GM12878 (cell line): ENCODE data around the gene PC. TPM values are rescaled to one million over a fixed set of nuclear protein-coding genes. Genes with fewer than 3 reads are reported as not detected.

Experiments
- ATAC-seq: fragments of 200-7000 bp; cut with Tn5 transposase; 3 replicates; pipeline ENCODE4 v1.9.1; 2020; ENCODE audit warnings: mild to moderate bottlenecking, moderate library complexity
- BruUV-seq: library from RNA; stranded (reverse); fragments of 400-500 nt; replicated peaks from 2 replicates; lab custom pipeline; 2021; lab: Mats Ljungman, UMichigan
- CTCF ChIA-PET: fragments of 300-600 bp; sonication (Branson Sonifier 250); formaldehyde crosslinking; extraction: SDS; loops from one replicate; lab custom pipeline; 2021; ENCODE audit warnings: inconsistent platforms; lab: Yijun Ruan, JAX
- POLR2A ChIA-PET: fragments of 350-600 bp; formaldehyde crosslinking; extraction: SDS; loops from one replicate; lab custom pipeline; 2021; ENCODE audit warnings: inconsistent platforms; lab: Charles Lee
- RAD21 ChIA-PET: fragments of 300-600 bp; sonication (Branson Sonifier 250); formaldehyde crosslinking; loops from one replicate; lab custom pipeline; 2023; ENCODE audit warnings: antibody characterized with exemption; ENCODE audit not compliant: unreplicated experiment; lab: Charles Lee
- SMC1A ChIA-PET: fragments of 300-600 bp; sonication (Branson Sonifier 250); formaldehyde crosslinking; loops from one replicate; lab custom pipeline; 2023; ENCODE audit not compliant: unreplicated experiment, uncharacterized antibody; lab: Charles Lee
- DNase-seq: peaks from one replicate; pipeline ENCODE4 v3.0.0-alpha.2; 2011; ENCODE audit warnings: low read depth, low spot score
- FAIRE-seq: peaks from 3 replicates; lab custom pipeline; 2011; peaks lifted over from hg19 to GRCh38; lab: Jason Lieb, UNC
- H2AFZ ChIP-seq: 2 replicates; pipeline ENCODE4 v1.6.0; 2011; ENCODE audit warnings: low read depth, low read length, control low read depth; ENCODE audit not compliant: control insufficient read depth
- H3K27ac ChIP-seq: 2 replicates; pipeline ENCODE4 v1.5.1; 2011; ENCODE audit warnings: control low read depth; ENCODE audit not compliant: control insufficient read depth, insufficient read depth
- H3K27me3 ChIP-seq, 2 experiments: replicated peaks in 1 of 2; 2 replicates each; pipeline versions ENCODE4 v1.6.0 to v1.6.1; 2011; ENCODE audit warnings: low read length in 1 of 2; ENCODE audit not compliant: control insufficient read depth in 2 of 2, insufficient read depth in 2 of 2
- H3K36me3 ChIP-seq, 2 experiments: 2 replicates each; pipeline ENCODE4 v1.5.1; 2011; ENCODE audit warnings: low read length in 1 of 2; ENCODE audit not compliant: control insufficient read depth in 2 of 2, insufficient read depth in 2 of 2
- H3K4me1 ChIP-seq: 2 replicates; pipeline ENCODE4 v1.6.1; 2011; ENCODE audit warnings: mild to moderate bottlenecking, low read length, moderate library complexity, mixed read lengths; ENCODE audit not compliant: control insufficient read depth, insufficient read depth
- H3K4me2 ChIP-seq: 2 replicates; pipeline ENCODE4 v1.6.0; 2011; ENCODE audit warnings: control low read depth; ENCODE audit not compliant: control insufficient read depth, insufficient read depth
- H3K4me3 ChIP-seq: fragments of 200-600 bp; sonication (generic); 2 replicates; pipeline ENCODE4 v1.5.1; 2016
- H3K79me2 ChIP-seq: 2 replicates; pipeline ENCODE4 v1.6.0; 2011; ENCODE audit warnings: low read length; ENCODE audit not compliant: control insufficient read depth, insufficient read depth
- H3K9ac ChIP-seq: 2 replicates; pipeline ENCODE4 v1.8.0; 2011; ENCODE audit warnings: low read length, control low read depth, mixed read lengths; ENCODE audit not compliant: control insufficient read depth, insufficient read depth
- H3K9me3 ChIP-seq: replicated peaks from 3 replicates; pipeline ENCODE4 v1.5.1; 2011; ENCODE audit warnings: mild to moderate bottlenecking, low read length; ENCODE audit not compliant: control insufficient read depth, insufficient read depth
- H4K20me1 ChIP-seq: 2 replicates; pipeline ENCODE4 v1.6.0; 2011; ENCODE audit not compliant: control insufficient read depth, insufficient read depth
- BCL11A ChIP-seq: IDR thresholded peaks from 2 replicates; pipeline ENCODE4 v1.6.1; 2011; ENCODE audit warnings: low read depth, low read length
- CBFB ChIP-seq: IDR thresholded peaks from 2 replicates; pipeline ENCODE4 v1.6.1; 2016; ENCODE audit warnings: antibody characterized with exemption, low read depth
- EED ChIP-seq: sonication (generic); IDR thresholded peaks from 2 replicates; pipeline ENCODE4 v1.6.1; 2016; ENCODE audit warnings: antibody characterized with exemption, low read depth
- ETV6 ChIP-seq, 2 experiments: fragments of 450-650 bp in 1 of 2; IDR thresholded peaks in 1 of 2; conservative IDR thresholded peaks in 1 of 2; 2 replicates each; pipeline ENCODE4 v1.6.1; 2014; ENCODE audit warnings: antibody characterized with exemption in 1 of 2, borderline replicate concordance in 1 of 2, low read depth in 1 of 2, mild to moderate bottlenecking in 1 of 2, moderate library complexity in 1 of 2
- FOXK2 ChIP-seq: fragments of 450-650 bp; IDR thresholded peaks from 2 replicates; pipeline ENCODE4 v1.6.1; 2017; ENCODE audit warnings: mild to moderate bottlenecking, moderate library complexity
- GATAD2B ChIP-seq: fragments of 450-650 bp; conservative IDR thresholded peaks from 2 replicates; pipeline ENCODE4 v1.6.1; 2017; ENCODE audit warnings: low read depth, mild to moderate bottlenecking, moderate library complexity
- KLF5 ChIP-seq: fragments of 450-650 bp; IDR thresholded peaks from 2 replicates; pipeline ENCODE4 v1.6.1; 2014; ENCODE audit warnings: mild to moderate bottlenecking; ENCODE audit not compliant: partially characterized antibody
- MXI1 ChIP-seq: fragments of 150-350 bp; IDR thresholded peaks from 2 replicates; pipeline ENCODE4 v1.6.1; 2011; ENCODE audit warnings: low read depth, mild to moderate bottlenecking, inconsistent platforms, low read length, improper control_type of control experiment
- NFYB ChIP-seq: IDR thresholded peaks from 2 replicates; pipeline ENCODE4 v1.6.1; 2011; ENCODE audit warnings: low read depth, mild to moderate bottlenecking, low read length, improper control_type of control experiment, moderate library complexity; ENCODE audit not compliant: insufficient read depth
- RUNX3 ChIP-seq: IDR thresholded peaks from 2 replicates; pipeline ENCODE4 v1.6.1; 2012; ENCODE audit warnings: low read length, inconsistent platforms
- TAF1 ChIP-seq: IDR thresholded peaks from 2 replicates; pipeline ENCODE4 v1.6.1; 2011; ENCODE audit warnings: mild to moderate bottlenecking, low read depth, low read length, borderline replicate concordance
- TCF3 ChIP-seq: IDR thresholded peaks from 2 replicates; pipeline ENCODE4 v1.6.1; 2012; ENCODE audit warnings: low read depth, mild to moderate bottlenecking, low read length, borderline replicate concordance; ENCODE audit not compliant: insufficient read depth
- YBX1 ChIP-seq: fragments of 450-650 bp; IDR thresholded peaks from 2 replicates; pipeline ENCODE4 v1.6.1; 2016; ENCODE audit warnings: antibody characterized with exemption
- WGBS: methylation state at CpG from one replicate; pipeline ENCODE4 v1.1.6; 2016; ENCODE audit warnings: low lambda C conversion rate; ENCODE audit not compliant: insufficient replicate concordance, insufficient coverage; ENCODE audit errors: missing lambda C conversion rate; 5-methylcytosine and 5-hydroxymethylcytosine counted together
- in situ Hi-C: fragments of 300-500 bp; cut with MboI; formaldehyde crosslinking; loops from 9 replicates; pipeline ENCODE4 v1.14.3; 2018; ENCODE audit warnings: mixed read lengths
- intact Hi-C: fragments of 100-400 bp; cut with micrococcal nuclease; formaldehyde crosslinking; loops from one replicate; pipeline ENCODE4 v1.14.2; 2022; ENCODE audit not compliant: unreplicated experiment
- polyA plus RNA-seq, 11 experiments: library from polyadenylated mRNA; depleted of rRNA in 4 of 11; unstranded in 6 of 11; stranded (reverse) in 5 of 11; fragments of >200 nt; fragmentation: Nextera tagmentation in 4 of 11; fragmentation: Illumina TruSeq in 1 of 11; extraction: Ambion mirVana in 4 of 11; extraction: Trizol in 1 of 11; gene quantifications; 1 replicate in 1 of 11; 2 replicates in 10 of 11; pipeline versions ENCODE4 v1.2.1 to v1.2.3, GENCODE V29; 2011 to 2016; ENCODE audit warnings: inconsistent platforms in 2 of 11, missing spikeins in 2 of 11, low read depth in 1 of 11
- total RNA-seq, 4 experiments: library from RNA; depleted of rRNA in 3 of 4; stranded (reverse); fragments of >200 nt in 3 of 4; fragmentation: Illumina TruSeq in 1 of 4; extraction: Trizol in 1 of 4; gene quantifications; 2 replicates each; pipeline versions ENCODE4 v1.2.1 to v1.2.3, GENCODE V29; 2013 to 2021
- TF ChIP-seq, protein P1 (sequence below): fragments of 450-650 bp; formaldehyde crosslinking; IDR thresholded peaks from 2 replicates; pipeline ENCODE4 v1.4.0; 2022; ENCODE audit warnings: mild to moderate bottlenecking, moderate library complexity
- TF ChIP-seq, protein P2 (sequence below): IDR thresholded peaks from 2 replicates; pipeline ENCODE4 v1.6.1; 2012; ENCODE audit warnings: mild to moderate bottlenecking, low read depth, low read length
- TF ChIP-seq, protein P3 (sequence below): fragments of 450-650 bp; IDR thresholded peaks from 2 replicates; pipeline ENCODE4 v1.6.1; 2017; ENCODE audit warnings: borderline replicate concordance

The PC gene
- total and polyA plus RNA-seq, 10 of the 15 experiments (the other 5 are each of a cell fraction or from before 2014, with no cell fraction given): 0.22 to 10.3 (median 4.5) TPM

- no peak overlapping the region for H2AFZ ChIP-seq
- no peaks in the 10 kb centered on the region for H3K27me3 ChIP-seq
- ChIA-PET SMC1A (no interaction called here), CTCF (no interaction called here), RAD21 (no interaction called here), POLR2A (no interaction called here)
- in situ Hi-C loops (no loop called here), intact Hi-C loops (no loop called here)
- H3K79me2 ChIP-seq: no peaks in the 10 kb centered on the region
- FAIRE-seq (no peak), DNase-seq (no peak), ATAC-seq (no peak)
- no peak overlapping the region for H3K4me3 ChIP-seq
- BruUV-seq: no TSS peak
- H3K9me3 ChIP-seq: no peaks in the 10 kb centered on the region; the same call in 2 of the 3 replicates
- no peak overlapping the region for H3K27ac ChIP-seq
- no peak overlapping the region for H3K9ac ChIP-seq
- TF ChIP-seq RUNX3: no peak
- TF ChIP-seq TAF1: no peak
- TF ChIP-seq, protein P1, sequence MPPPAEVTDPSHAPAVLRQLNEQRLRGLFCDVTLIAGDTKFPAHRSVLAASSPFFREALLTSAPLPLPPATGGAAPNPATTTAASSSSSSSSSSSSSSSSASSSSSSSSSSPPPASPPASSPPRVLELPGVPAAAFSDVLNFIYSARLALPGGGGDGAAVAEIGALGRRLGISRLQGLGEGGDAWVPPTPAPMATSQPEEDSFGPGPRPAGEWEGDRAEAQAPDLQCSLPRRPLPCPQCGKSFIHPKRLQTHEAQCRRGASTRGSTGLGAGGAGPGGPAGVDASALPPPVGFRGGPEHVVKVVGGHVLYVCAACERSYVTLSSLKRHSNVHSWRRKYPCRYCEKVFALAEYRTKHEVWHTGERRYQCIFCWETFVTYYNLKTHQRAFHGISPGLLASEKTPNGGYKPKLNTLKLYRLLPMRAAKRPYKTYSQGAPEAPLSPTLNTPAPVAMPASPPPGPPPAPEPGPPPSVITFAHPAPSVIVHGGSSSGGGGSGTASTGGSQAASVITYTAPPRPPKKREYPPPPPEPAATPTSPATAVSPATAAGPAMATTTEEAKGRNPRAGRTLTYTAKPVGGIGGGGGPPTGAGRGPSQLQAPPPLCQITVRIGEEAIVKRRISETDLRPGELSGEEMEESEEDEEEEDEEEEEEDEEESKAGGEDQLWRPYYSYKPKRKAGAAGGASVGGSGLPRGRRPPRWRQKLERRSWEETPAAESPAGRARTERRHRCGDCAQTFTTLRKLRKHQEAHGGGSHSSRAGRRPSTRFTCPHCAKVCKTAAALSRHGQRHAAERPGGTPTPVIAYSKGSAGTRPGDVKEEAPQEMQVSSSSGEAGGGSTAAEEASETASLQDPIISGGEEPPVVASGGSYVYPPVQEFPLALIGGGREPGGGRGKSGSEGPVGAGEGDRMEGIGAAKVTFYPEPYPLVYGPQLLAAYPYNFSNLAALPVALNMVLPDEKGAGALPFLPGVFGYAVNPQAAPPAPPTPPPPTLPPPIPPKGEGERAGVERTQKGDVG (CRISPR knock-in tag): no peak
- TF ChIP-seq EED: no peak
- TF ChIP-seq GATAD2B: no peak
- TF ChIP-seq TCF3: no peak
- TF ChIP-seq, protein P2, sequence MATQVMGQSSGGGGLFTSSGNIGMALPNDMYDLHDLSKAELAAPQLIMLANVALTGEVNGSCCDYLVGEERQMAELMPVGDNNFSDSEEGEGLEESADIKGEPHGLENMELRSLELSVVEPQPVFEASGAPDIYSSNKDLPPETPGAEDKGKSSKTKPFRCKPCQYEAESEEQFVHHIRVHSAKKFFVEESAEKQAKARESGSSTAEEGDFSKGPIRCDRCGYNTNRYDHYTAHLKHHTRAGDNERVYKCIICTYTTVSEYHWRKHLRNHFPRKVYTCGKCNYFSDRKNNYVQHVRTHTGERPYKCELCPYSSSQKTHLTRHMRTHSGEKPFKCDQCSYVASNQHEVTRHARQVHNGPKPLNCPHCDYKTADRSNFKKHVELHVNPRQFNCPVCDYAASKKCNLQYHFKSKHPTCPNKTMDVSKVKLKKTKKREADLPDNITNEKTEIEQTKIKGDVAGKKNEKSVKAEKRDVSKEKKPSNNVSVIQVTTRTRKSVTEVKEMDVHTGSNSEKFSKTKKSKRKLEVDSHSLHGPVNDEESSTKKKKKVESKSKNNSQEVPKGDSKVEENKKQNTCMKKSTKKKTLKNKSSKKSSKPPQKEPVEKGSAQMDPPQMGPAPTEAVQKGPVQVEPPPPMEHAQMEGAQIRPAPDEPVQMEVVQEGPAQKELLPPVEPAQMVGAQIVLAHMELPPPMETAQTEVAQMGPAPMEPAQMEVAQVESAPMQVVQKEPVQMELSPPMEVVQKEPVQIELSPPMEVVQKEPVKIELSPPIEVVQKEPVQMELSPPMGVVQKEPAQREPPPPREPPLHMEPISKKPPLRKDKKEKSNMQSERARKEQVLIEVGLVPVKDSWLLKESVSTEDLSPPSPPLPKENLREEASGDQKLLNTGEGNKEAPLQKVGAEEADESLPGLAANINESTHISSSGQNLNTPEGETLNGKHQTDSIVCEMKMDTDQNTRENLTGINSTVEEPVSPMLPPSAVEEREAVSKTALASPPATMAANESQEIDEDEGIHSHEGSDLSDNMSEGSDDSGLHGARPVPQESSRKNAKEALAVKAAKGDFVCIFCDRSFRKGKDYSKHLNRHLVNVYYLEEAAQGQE: no peak
- no peak for TF ChIP-seq NFYB
- no peak for TF ChIP-seq BCL11A
- TF ChIP-seq MXI1: no peak
- TF ChIP-seq KLF5: no peak
- TF ChIP-seq CBFB: no peak
- TF ChIP-seq YBX1: no peak
- TF ChIP-seq, protein P3, sequence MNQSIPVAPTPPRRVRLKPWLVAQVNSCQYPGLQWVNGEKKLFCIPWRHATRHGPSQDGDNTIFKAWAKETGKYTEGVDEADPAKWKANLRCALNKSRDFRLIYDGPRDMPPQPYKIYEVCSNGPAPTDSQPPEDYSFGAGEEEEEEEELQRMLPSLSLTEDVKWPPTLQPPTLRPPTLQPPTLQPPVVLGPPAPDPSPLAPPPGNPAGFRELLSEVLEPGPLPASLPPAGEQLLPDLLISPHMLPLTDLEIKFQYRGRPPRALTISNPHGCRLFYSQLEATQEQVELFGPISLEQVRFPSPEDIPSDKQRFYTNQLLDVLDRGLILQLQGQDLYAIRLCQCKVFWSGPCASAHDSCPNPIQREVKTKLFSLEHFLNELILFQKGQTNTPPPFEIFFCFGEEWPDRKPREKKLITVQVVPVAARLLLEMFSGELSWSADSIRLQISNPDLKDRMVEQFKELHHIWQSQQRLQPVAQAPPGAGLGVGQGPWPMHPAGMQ: no peak
- no peak for TF ChIP-seq ETV6 (conservative IDR thresholded peaks at IDR 0.05 in 1 of 2, IDR thresholded peaks at IDR 0.05 in 1 of 2; ENCODE audit: borderline replicate concordance in 1 of 2, low read depth in 1 of 2)
- no peak for TF ChIP-seq FOXK2
- TF ChIP-seq, all 136 proteins: peak for 0
- WGBS: 22% methylated on average over 6 of the region's 6 CpGs
- Histone ChIP-seq H3K4me1 (peaks cover 7% of the 10 kb centered on the region), H4K20me1 (no peaks in the 10 kb centered on the region), H3K4me2 (no peak overlapping the region), H3K36me3 (no peaks in the 10 kb centered on the region)
Measured at GRCh38 chr11:66919923-66920322, 38.3 kb downstream of the PC start.
